ENCODE measurements around the gene SMOC1. TPM values are rescaled to one million over a fixed set of nuclear protein-coding genes. Genes with fewer than 3 reads are reported as not detected.

SMOC1 gene
- total RNA-seq, 1 donor from 2014 or later, result 2.0 TPM

DNA sequence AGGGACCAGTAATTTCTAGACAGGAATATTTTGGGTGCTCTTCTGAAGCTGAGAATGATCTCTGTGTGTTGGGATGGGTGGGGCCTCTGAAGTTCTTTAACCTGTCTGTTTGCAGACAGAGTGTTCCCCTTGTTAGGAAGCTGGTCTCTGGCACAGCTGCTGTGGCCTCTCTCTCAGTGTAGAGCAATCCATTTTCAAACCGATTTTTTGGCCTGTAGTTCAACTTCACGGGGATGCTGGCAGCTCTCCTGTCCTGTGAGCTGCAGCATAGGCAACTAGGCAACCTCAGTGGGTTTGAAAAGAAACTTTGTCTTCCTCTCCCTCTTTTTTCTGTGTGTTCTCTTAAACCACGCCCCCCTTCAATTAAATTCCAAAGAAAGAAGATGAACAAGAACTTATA, 69.1 kb downstream of the SMOC1 start:
- Mint-ChIP-seq H3K27me3 (ENCODE audit: unreplicated experiment) (peaks cover 5% of the 10 kb centered on the region), H3K4me1 (ENCODE audit: unreplicated experiment) (no peaks in the 10 kb centered on the region), H3K4me3 (ENCODE audit: unreplicated experiment) (no peak overlapping the region), H3K9me3 (ENCODE audit: unreplicated experiment) (no peaks in the 10 kb centered on the region), H3K36me3 (ENCODE audit: unreplicated experiment) (no peaks in the 10 kb centered on the region), H3K27ac (ENCODE audit: unreplicated experiment) (no peak overlapping the region)
- TF ChIP-seq, protein P1, sequence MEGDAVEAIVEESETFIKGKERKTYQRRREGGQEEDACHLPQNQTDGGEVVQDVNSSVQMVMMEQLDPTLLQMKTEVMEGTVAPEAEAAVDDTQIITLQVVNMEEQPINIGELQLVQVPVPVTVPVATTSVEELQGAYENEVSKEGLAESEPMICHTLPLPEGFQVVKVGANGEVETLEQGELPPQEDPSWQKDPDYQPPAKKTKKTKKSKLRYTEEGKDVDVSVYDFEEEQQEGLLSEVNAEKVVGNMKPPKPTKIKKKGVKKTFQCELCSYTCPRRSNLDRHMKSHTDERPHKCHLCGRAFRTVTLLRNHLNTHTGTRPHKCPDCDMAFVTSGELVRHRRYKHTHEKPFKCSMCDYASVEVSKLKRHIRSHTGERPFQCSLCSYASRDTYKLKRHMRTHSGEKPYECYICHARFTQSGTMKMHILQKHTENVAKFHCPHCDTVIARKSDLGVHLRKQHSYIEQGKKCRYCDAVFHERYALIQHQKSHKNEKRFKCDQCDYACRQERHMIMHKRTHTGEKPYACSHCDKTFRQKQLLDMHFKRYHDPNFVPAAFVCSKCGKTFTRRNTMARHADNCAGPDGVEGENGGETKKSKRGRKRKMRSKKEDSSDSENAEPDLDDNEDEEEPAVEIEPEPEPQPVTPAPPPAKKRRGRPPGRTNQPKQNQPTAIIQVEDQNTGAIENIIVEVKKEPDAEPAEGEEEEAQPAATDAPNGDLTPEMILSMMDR (IDR thresholded peaks at IDR 0.05), result no peak
- no peak for DNase-seq (ENCODE audit: extremely low spot score, unreplicated experiment)

DNA sequence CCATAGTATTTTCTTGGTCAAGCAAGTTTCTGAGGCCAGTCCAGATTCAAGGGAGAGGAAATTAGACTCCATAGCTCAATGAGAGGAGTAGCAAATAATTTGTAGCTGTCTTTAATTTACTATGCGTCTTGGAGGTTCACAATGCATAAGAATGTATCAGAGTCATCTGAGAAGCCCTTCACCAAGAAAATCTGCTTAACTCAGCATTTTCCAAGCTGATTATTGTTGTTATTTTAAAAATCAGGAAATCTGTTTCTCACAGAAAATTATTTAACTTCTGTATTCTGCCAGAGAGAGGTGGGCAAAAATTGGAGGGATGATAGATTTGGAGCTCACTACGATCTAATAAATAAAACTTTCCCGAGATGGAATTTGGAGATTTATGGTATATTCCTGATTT, 72.0 kb downstream of the SMOC1 start:
- no peak overlapping the region for H3K4me3 Mint-ChIP-seq (ENCODE audit: unreplicated experiment)
- H3K9me3 Mint-ChIP-seq (ENCODE audit: unreplicated experiment), result no peaks in the 10 kb centered on the region

DNA sequence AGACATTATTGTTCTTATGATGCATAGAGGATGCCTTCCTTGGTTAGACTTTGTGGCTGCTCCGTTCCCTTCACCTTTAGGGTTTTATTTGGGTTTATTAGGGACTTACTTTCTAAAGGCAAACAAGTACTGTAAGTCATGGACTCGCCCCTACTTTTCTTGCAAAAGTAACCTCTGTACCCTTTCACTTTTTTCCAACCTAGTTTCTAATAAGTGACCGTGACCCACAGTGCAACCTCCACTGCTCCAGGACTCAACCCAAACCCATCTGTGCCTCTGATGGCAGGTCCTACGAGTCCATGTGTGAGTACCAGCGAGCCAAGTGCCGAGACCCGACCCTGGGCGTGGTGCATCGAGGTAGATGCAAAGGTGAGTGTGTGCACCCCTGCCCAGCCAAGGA, 72.7 kb downstream of the SMOC1 start:
- Mint-ChIP-seq H3K36me3 (ENCODE audit: unreplicated experiment) (no peaks in the 10 kb centered on the region), H3K9me3 (ENCODE audit: unreplicated experiment) (no peaks in the 10 kb centered on the region), H3K4me3 (ENCODE audit: unreplicated experiment) (no peak overlapping the region), H3K27ac (ENCODE audit: unreplicated experiment) (no peak overlapping the region), H3K27me3 (ENCODE audit: unreplicated experiment) (no peaks in the 10 kb centered on the region), H3K4me1 (ENCODE audit: unreplicated experiment) (no peaks in the 10 kb centered on the region)
- DNase-seq (ENCODE audit: extremely low spot score, unreplicated experiment), result no peak
- TF ChIP-seq, protein P1 (IDR thresholded peaks at IDR 0.05), result no peak

More for the DNA sequence above, 72.0 kb downstream of the SMOC1 start:
- Mint-ChIP-seq H3K27me3 (ENCODE audit: unreplicated experiment) (no peaks in the 10 kb centered on the region), H3K27ac (ENCODE audit: unreplicated experiment) (no peak overlapping the region), H3K4me1 (ENCODE audit: unreplicated experiment) (no peaks in the 10 kb centered on the region), H3K36me3 (ENCODE audit: unreplicated experiment) (no peaks in the 10 kb centered on the region)
- DNase-seq (ENCODE audit: extremely low spot score, unreplicated experiment), result no peak
- TF ChIP-seq, protein P1 (IDR thresholded peaks at IDR 0.05), result no peak

DNA sequence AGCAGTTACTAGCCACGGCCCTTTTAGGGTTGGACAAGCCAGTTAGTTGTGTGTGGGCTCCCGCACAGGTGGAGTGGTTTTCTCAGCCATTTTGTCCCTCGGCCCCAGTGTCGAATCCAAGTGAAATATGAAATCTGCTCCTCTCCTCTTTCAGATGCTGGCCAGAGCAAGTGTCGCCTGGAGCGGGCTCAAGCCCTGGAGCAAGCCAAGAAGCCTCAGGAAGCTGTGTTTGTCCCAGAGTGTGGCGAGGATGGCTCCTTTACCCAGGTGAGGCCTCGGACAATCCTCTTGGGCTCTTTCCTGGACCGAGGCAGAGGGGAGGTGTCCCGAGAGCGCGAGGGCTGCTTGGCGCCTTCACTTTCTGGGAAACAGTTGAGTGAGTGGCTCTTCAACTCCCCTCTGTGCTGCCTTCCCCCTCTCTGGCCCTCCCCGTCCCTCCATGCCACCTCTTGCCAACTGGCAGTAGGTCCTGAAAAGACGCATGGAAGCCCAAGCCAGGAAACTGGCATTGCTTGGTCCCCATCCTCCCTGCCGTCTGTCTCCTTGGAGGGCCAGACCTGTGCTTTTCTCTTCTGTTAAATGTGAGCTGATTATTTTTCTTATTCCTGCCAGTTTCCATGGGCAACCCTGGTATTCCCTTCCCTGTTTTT, 74.2 kb downstream of the SMOC1 start:
- TF ChIP-seq, protein P1 (IDR thresholded peaks at IDR 0.05), result no peak
- no peaks in the 10 kb centered on the region for H3K4me1 Mint-ChIP-seq (ENCODE audit: unreplicated experiment)
- no peak for DNase-seq (ENCODE audit: extremely low spot score, unreplicated experiment)
- H3K27ac Mint-ChIP-seq (ENCODE audit: unreplicated experiment), result no peak overlapping the region
- H3K4me3 Mint-ChIP-seq (ENCODE audit: unreplicated experiment), result no peak overlapping the region
- no peaks in the 10 kb centered on the region for H3K27me3 Mint-ChIP-seq (ENCODE audit: unreplicated experiment)
- no peaks in the 10 kb centered on the region for H3K9me3 Mint-ChIP-seq (ENCODE audit: unreplicated experiment)
- H3K36me3 Mint-ChIP-seq (ENCODE audit: unreplicated experiment), result no peaks in the 10 kb centered on the region

DNA sequence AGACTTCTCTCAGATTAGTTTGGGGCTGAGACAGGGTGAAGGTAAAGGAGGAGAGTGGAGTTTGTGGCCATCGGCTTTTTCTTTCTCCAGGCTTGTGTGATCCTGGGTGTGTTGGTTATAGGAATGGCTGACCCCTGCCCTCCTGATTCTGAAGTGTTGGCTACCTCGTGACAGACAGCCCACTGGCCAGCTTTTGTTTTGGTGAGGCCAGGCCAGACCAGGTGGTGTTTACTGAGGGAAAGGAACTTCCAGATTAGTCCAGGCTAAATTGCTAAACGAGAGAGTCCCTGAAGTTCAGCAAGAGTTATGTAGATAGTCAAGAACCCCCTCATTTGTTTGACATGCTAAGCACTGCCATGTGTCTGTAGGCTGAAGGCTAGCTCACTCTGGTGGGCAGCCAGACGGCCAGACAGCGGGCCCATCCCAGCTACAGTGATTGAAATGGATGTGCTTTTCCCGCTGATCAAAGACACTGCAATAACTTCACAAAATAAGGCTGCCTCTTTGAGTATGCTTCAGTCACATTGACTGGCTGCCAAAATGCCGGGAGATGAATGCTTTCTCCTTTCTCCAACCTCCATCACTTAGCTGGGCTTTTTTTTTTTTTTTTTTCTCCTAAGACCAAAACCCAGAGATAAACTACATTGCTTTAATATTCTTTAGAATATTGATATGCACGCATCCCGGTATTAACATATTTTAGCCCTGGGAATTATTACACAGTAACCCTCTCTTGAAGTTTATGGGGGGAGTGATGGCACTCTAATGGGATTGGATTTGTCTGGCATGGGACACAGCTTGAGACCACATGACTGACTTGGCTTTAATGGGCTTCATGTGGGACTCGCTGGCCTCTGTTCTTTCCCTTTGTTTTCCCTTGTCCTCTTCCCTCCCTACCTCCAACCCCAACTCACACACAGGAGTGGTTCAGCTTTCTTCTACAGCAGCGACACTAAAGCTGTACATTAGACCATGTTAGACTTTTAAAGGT, 76.9 kb downstream of the SMOC1 start:
- no peaks in the 10 kb centered on the region for H3K9me3 Mint-ChIP-seq (ENCODE audit: unreplicated experiment)
- no peak for DNase-seq (ENCODE audit: extremely low spot score, unreplicated experiment)
- no peaks in the 10 kb centered on the region for H3K27me3 Mint-ChIP-seq (ENCODE audit: unreplicated experiment)
- no peaks in the 10 kb centered on the region for H3K36me3 Mint-ChIP-seq (ENCODE audit: unreplicated experiment)
- H3K4me1 Mint-ChIP-seq (ENCODE audit: unreplicated experiment), result no peaks in the 10 kb centered on the region
- H3K27ac Mint-ChIP-seq (ENCODE audit: unreplicated experiment), result no peak overlapping the region
- H3K4me3 Mint-ChIP-seq (ENCODE audit: unreplicated experiment), result no peak overlapping the region
- TF ChIP-seq, protein P1 (IDR thresholded peaks at IDR 0.05), result no peak
